Activated CD4-positive, CD25-positive, alpha-beta regulatory T cell treated with anti-CD3 and anti-CD28 coated beads, Interleukin-2, amount 50 U/mL, for 24 hours (primary cell): Measurements from ENCODE around the gene FSD2.
"Not testable (repeated sequence)": the region's sequence is repeated elsewhere in the genome, so short reads cannot be mapped to it uniquely, and the experiment has no call there.

Source experiments
- ATAC-seq, 2 donors: fragments of 150-1000 bp; cut with Tn5 transposase; one replicate each; pipeline ENCODE4 v1.10.0; 2021; ENCODE audit warnings: mild to moderate bottlenecking in 1 of 2, moderate library complexity in 1 of 2

The FSD2 gene

GRCh38 chr15:82830427-82831173 lies 24.7 kb upstream of the FSD2 start:
- no peak for ATAC-seq

DNA sequence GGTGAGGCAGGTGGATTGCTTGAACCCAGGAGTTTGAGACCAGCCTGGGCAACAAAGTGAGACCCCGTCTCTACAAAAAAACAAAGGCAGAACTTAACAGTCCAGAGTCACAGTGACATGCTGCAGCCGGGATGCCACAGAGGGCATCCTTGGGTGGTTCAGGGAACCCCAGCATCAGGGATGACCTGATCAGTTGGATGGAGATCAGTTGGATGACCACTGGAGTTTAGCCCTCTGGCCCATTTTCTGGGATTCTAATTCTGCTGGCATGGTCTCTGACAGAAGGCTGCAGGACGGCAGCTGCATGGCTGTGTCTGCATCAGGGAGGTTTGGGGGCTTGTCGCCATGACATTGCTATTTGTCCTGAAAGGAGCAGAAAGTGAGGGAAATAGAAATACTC lies 23.4 kb upstream of the FSD2 start:
- no peak for ATAC-seq

DNA sequence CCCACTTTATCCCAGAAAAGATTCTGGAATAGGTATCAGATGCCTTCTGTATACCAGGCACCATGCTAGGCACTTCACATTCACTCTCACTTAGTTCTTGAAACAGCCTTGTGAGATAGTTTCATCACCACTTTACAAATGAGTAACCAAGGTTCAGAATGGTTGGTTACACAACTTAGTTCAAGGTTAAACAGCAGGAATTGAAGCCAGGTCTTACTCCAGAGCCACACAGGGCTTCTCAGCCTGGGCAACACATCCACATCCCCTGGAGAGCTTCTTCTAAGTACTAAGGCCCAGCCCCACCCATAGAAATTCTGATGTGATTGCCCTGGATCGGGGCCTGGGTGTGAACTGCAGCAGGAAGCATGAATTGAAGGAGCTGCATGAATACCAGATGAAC lies 22.2 kb upstream of the FSD2 start:
- no peak for ATAC-seq

GRCh38 chr15:82823049-82823448 lies 17.2 kb upstream of the FSD2 start:
- ATAC-seq: no peak

DNA sequence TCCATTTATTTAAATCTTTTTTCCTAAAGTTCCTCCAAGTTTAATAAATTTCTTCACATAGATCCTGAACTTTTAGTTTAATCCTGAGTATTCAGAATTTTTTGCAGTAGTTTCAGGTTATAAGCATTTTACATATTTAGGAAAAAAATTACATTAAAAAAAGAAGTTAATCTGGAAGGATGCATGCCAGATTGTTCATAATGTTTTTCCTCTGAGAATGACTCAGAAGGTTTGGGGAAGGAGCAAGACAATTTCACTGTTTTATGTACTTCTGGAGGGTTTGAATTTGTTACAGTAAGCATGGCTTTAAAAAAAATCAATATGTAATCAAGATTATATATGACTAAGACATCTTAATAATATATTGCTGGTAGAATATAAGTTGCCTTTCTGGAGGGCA lies 16.0 kb upstream of the FSD2 start:
- ATAC-seq: not testable (repeated sequence)

DNA sequence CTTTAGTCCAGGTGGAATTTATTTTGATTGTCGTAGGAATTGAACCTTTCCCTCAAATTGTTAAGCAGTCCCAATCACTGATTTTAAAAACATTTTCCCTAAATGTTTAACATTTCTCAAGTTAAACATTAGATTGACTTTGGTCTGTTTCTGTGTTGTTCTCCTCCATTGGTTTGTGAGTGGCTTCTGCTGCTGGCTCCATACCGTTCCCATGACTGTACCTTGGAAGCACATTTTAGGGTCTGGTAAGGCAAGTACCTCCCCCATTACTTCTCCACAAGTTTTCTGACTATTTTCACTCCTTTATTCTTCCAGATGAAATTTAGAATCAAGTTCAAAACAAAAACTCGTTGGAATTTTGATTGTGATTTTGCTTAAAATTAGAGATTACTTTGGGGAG lies 15.5 kb upstream of the FSD2 start:
- not testable (repeated sequence) for ATAC-seq

DNA sequence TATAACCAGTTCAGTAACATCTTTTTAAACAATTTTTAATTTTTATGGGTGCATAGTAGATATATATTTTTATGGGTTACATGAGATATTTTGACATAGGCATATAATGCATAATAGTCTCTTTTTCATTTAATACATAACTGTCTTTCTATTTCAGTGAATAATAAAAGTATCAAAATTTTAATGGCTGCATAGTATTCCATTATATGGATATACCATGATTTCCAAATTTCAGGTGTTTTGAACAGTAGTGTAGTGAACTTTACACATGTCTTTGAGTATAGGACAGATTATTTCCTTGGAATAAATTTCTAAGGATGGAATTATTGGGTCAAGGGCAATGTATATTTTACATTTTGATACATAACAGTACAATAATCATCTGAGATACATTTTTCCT lies 14.3 kb upstream of the FSD2 start:
- ATAC-seq: no peak

DNA sequence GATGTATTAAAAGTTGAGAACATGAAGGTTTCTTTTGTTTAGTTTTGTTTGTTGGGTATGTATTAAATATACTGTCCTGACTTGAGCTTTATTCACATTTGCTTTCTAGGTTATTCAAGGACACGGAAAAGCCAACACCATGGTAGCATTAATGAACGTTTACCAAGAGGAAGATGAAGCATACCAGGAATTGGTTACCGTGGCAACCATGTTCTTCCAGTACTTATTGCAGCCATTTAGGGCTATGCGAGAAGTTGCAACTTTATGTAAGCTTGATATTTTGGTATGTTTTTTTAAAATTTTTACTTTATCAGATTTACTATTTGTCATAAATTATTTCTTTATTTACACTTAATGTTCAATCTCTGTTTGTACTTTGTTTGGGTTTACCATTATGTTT lies 7.1 kb upstream of the FSD2 start:
- ATAC-seq: no peak

DNA sequence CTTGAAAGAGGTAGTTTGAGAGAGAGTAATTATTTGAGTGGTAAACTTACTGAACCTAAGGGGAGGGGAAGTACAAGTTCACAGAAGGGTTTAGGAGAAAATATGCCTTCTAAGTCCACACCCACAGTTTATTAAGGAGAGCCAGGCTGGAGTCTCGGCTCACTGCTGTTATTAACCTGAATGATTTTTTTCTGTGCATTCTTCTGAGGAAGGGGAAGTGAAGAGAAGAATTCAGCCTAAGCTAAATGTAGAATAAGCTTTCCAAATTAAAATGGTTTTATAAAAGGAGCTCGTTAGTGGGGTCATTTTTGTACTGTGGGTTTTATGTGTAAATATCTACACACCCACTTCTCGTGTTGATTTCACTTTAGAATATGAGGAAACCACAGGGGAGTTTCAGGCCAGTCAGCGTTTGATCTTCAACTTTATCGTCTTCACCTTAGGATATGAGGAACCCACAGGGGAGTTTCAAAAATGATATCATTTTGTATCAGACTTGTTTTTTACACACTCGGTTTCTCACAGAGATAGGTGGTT lies 5.1 kb upstream of the FSD2 start:
- ATAC-seq: peak; percentile 9 to 10

DNA sequence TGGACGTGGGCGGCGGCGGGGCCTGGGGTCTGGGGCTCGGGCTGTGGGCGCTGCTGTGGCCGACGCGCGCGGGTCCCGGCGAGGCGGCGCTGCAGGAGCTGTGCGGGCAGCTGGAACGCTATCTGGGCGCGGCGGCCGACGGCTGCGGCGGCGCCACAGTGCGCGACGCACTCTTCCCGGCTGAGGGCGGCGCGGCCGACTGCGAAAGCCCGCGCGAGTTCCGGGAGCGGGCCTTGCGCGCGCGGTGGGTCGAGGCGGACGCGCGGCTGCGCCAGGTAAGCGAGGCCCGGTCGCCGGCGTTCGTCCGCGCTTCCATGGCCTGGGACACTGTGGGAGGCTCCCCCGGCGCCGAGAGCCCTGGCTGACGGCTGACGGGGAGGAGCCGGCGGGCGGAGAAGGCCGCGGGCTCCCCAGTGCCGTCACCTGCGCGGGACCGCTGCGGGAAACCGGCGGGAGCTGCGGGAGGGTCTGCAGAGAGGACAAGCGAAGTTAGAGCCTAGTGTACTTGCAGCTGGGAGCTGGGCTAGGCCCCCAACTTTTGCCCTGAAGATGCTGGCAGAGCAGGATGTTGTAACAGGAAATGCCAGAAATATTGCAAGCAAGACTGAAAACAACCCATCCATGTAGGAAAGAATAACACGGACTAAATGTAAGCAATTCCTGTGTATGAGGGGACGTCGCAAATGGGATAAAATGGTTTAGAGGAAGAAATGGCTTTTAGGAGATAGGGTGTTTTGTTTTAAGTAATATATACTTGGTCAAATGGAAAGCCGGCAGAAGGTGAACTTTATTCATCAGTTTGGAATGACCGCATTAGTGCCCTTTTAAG lies 4.4 kb upstream of the FSD2 start:
- ATAC-seq: peak; percentile 6 to 13

DNA sequence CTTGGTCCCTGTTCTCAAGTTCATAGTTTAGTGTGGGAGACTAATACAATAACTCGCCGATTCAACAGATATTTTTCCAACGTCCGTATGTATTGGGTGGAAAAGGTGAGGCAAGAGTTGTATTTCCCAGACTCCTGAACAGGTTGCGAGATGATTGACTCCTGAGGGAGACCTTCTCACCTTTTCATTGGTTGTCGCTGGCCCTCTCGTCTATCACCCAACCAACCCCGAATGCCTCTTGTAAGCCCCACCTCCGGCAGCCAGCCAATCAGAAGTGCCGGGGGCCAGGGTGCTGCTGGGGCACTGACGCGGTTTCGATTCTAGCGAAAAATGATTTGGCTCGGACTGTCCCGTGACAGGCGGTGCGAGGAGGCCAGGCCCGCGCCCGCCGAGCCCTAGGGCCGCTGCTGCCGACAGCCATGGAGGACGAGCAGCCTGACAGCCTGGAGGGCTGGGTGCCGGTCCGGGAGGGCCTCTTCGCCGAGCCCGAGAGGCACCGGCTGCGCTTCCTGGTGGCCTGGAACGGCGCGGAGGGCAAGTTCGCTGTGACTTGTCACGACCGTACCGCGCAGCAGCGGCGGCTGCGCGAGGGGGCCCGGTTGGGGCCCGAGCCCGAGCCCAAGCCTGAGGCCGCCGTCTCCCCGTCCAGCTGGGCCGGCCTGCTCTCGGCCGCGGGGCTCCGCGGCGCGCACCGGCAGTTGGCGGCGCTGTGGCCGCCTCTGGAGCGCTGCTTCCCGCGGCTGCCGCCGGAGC lies 3.6 kb upstream of the FSD2 start, which contains the start of gene WHAMM:
TSS of gene WHAMM (plus strand) at position 321 of the 753 bp plus-strand sequence. CDS start at position 420, 99 bp downstream.
- ATAC-seq: peak; percentile 93 to 94

DNA sequence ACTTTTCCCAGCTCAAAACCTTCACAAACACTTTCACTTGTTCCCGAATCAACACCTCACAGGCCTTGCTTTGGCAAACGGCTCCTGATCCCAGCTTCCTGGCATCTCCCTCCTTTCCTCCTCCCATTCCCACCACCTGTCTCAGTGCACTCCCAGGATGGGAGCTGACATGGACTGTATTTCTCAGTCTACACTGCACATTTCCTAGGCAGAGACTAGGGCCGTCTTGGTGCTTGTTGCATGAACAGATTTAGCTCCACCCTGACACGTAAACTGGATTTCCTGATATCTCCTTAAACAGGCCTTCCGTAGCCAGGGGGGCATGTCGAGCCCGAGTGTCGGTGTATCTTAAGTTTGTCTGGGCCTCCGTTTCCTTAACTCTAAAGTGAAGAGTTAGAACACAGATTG lies 2.8 kb upstream of the FSD2 start:
- ATAC-seq: no peak

DNA sequence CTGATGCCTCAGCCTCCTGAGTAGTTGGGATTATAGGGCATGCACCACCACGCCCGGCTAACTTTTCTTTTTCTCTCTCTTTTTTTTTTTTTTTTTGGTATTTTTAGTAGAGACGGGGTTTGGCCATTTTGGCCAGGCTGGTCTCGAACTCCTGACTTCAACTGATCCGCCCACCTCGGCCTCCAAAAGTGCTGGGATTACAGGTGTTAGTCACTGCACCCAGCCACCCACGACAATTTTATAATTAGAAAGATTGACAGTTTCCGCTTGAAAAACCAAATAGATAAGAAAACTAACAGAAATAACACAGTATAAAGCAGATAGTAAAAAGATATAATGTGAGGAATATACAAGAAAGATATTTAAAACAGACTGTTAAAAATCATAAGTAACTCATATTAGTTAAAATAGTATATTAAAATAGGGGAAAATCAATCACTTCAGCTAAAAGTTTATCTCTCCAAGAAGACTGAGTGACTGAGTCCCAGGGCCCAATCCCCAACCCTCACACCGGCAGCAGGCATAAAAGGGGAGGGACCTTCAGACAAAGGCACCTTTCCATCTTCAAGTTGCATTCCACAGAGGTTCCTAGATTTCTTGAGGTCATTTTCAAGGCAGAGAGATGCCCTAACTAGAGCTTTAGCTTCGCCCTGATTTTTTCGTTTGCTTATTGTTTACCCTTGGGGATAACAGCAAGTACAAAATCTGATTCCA lies 2.2 kb upstream of the FSD2 start:
- ATAC-seq: no peak

DNA sequence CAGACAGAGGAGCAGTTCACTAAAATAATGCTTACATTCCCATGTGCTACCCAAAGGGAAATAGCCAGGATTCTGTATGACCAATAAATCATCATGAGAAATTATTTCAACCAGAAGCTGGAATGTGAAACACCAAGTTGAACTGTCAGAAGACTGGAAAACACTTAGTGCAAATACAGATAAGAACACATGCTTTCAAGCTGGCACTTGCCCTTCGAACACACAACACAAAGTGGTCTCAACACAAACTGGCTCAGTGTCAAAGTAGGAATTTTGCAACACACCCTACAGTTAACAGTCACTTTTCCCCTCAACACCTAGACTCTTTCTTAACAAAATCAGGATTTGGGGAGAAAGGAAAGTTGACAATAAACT lies 1.3 kb downstream of the FSD2 start:
- ATAC-seq: no peak

GRCh38 chr15:82803793-82804574 lies 1.9 kb downstream of the FSD2 start:
- ATAC-seq: no peak

DNA sequence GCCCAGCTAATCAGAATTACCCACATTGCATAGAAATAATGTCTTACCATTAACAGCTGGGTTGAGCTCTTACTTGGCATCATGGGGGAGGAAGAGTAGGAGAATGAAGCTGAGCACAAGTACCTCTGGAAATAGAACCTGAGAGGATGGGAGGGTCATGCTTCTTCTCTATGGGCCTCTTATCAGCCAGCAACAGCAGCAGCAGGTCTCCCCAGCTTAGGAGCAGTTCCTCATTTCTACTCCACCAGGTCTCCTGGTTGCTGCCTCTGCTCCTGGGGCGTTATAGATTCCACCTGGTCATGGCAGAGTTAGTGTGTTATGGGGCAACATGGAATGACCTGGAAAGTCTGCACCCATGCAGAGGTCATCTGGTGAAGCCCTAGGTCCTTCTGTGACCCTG lies 3.4 kb downstream of the FSD2 start:
- ATAC-seq: no peak

- ATAC-seq: no peak
These were observed 6.6 kb downstream of the FSD2 start for GRCh38 chr15:82799183-82799841.

GRCh38 chr15:82798531-82799166 lies 7.2 kb downstream of the FSD2 start:
- ATAC-seq: no peak

DNA sequence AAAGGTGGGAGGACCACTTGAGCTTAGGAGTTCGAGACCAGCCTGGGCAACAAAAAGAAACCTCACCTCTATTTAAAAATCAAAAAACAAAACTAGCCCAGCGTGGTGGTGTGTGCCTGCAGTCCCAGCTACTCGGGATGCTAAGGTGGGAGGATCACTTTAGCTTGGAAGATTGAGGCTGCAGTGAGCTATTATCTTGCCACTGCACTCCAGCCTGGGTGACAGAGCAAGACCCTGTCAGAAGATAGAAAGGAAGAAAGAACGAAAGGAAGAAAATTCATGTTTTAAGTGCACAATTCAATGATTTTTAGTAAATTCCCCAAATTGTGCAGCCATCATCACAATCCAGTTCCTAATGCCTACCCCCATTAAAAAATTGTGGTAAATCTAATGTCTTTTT lies 7.8 kb downstream of the FSD2 start:
- no peak for ATAC-seq

DNA sequence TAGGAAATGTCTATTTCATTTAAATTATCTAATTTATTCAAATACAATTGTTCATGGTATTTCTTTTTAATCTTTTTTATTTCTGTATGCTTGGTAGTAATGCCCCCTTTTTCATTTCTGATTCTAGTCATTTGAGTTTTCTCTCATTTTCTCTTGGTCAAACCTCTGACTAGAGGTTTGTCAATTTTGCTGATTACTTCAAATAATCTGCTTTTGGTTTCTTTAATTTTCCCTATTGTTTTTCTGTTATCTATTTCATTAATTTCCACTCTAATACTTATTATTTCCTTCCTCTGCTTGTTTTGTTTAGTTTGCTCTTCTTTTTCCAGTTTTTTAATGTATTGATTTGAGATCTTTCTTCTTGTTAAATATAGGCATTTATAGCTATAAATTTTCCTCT lies 12.1 kb downstream of the FSD2 start:
- no peak for ATAC-seq

DNA sequence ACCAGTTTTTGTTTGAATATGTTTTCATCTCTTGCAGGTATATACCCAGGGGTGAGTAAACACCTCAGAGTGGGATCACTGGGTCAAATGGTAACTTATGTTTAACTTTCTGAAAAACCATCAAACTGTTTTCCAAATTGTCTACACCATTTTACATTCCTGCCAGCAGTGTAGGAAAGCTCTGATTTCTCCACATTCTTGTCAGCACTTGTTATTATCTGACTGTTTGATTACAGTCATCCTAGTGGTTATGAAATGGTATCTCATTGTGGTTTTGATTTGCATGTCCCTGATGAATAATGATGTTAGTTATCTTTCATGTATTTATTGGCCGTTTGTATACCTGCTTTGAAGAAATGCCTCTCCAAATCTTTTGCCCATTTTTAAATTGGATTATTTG lies 13.8 kb downstream of the FSD2 start:
- peak in 1 of 2 donors; percentile 41 for ATAC-seq
